HG03196 (cell line): ENCODE results near the gene LRRC45.

Source experiments
- ATAC-seq: cut with Tn5 transposase; IDR thresholded peaks from one replicate; pipeline ENCODE4 v1.9.1; 2021; ENCODE audit not compliant: unreplicated experiment

LRRC45 gene

DNA sequence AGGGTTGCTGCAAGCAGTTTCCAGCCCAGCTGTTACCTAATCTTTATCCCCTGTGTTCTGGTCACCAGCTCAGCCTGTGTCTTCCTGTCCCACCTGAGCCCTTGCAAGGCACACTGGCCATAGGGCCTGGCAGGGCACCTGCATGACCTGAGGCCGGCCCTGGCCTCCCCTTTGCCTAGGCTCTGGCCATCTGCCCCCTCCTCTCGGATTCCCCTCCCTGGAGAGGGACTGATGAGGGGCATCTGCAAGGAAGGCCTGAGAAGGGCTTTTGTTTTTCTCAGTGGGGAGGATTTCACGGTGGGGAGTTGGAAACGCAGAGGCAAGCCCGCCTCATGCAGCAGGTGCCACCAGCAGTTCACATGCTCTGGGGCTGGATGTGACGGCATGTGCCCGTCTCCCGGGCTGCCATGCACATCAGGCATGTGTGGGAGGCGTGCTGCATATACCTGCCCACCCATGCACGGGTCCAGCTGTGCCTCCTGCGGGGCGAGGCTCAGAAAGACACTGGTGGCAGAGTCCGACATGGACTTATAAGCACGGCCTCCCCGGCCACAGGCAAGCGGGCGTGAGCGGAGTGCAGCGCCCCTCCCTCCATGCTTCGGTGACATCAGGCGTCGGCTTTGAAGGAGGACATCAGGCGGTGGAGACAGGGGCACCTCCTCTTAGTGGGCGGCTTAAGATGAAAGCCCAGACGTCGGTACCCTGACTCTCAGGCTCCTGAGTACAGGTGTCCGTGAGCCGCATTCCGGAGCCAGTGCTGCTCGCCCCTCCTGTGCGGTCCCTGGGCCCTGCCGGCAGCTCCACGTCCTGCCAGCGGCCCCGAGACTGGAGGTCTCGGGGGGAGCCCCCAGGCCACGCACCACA, 29.1 kb upstream of the LRRC45 start:
- ATAC-seq, result no peak

DNA sequence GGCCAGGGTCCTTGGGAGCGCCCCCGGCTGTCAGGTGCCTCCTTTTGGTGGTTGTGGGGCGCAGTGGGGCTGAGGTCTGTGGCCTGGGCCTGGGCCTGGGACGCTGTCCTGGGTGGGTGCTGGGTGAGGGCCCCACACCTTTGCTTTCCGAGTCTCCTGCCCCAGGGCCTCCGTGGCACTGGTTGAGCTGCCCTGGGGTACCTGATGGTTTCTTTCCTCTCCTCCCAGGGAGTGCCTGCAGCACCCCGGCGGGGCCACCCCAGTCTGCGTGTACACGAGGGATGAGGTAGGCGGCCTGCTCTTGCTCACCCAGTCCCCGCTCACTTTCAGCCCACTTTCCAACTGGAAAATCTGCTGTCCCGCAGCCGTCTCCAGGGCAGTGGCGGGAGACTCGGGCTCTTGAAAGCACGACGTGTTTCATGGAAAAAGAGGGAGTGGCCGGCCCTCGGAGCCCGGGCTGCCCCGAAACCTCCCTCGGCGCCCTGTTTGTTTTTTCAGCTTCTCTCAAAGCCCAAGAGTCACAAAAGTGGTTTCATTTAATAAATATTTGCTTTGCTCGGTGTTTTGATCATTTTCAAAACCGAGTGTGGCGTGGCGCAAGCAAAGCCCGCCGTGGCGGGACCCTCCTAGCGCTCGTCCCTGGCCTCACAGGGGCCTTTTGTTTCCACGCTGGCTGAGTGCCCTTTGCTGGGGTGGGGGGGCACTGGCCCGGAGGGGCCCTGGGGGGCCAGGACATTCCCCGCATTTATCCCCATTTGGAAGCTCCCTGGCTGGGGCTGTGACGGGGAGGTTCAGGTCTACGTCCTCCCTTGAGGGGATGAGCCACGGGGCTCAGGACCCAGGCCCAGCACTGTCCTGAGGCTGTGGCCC, 28.3 kb upstream of the LRRC45 start:
- ATAC-seq, result no peak

DNA sequence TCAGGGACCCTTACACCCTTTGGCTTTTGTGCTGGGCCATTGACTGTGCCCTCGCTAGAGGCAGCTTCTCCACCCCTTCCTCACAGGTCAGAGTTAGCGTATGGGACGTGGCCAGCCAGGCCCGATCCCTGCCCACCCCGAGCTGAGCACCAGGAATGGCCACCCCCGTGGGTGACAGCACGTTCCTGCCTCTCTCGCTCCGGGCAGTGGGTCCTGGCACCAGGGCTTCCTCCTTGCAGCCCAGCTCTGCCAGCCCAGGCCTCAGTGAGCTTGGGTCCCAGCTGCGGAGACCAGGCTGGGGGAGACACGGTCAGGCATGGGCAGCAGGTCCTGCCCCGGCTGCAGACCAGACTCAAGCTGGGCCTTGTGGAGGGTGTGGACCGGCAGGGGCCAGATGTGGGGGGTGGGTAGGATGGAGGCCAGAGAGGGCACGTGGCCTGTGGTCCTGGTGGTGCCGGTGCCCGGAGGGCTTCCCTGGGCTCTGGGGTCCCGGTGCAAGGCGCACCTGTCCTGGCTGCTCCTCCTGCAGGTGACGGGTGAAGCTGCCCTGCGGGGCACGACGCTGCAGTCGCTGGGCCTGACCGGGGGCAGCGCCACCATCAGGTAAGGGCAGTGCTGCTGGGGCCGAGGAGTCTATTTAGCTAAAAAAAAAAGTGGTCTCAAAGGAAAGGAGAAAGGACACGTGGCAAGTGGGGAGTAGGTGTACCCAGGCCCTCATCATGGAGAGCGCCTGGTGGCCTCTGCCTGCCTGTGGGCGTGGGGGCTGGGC, 27.5 kb upstream of the LRRC45 start:
- no peak for ATAC-seq

DNA sequence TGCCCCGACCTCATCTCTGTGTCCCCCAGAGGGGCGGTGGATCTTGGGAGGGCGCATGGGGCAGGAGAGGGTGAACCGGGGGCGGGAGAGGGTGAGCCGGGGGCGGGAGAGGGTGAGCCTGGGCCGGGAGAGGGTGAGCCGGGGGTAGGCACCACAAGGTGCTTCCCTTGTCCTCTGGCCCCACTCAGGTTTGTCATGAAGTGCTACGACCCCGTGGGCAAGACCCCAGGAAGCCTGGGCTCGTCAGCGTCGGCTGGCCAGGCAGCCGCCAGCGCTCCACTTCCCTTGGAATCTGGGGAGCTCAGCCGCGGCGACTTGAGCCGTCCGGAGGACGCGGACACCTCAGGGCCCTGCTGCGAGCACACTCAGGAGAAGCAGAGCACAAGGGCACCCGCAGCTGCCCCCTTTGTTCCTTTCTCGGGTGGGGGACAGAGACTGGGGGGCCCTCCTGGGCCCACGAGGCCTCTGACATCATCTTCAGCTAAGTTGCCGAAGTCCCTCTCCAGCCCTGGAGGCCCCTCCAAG, 26.8 kb upstream of the LRRC45 start:
- no peak for ATAC-seq

DNA sequence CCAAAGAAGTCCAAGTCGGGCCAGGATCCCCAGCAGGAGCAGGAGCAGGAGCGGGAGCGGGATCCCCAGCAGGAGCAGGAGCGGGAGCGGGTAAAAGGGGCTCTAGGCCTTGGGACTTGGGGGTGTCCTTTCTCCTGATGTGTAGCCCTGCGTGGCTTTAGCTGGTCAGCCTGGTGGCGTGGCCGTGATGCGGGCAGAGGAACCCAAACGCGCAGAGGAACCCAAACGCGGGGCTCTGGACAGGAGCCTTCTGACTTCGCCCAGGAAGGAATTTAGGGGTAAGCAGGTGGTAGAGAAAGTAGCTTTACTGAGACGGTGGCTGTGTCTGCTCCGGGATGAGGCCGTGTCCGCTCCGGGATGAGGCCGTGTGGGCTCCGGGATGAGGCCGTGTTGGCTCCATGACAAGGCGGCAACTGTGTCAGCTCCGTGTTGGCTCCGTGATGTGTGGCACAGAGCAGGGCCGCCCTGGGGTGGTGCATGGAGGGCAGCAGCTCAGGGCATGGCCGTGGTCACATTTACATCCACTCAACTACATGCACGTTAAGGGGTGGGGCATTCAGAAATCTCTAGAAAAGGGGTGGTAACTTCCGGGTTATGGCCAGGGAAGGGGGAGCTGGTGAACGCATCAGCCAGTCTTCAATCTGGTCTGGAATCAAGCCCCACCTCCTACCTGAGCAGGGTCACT, 26.2 kb upstream of the LRRC45 start:
- ATAC-seq, result no peak

DNA sequence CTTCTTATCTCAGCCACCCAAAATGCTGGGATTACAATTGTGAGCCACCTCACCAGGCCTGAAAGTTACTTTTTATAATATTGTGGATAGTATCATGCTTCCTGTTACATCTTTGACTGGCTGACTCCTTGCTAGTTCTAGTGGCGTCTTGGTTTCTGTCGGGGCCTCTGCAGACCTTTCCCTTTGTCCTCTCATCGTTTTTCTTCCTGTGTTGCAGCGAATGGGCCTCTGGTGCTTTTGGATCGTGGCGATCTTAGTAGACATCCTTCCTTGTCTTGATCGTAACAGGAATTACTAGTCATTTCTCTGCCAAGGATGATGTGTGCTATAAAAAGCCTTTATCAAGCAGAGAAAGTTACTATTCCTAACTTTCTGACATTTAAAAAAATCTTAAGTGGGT, 24.9 kb upstream of the LRRC45 start:
- ATAC-seq, result no peak

DNA sequence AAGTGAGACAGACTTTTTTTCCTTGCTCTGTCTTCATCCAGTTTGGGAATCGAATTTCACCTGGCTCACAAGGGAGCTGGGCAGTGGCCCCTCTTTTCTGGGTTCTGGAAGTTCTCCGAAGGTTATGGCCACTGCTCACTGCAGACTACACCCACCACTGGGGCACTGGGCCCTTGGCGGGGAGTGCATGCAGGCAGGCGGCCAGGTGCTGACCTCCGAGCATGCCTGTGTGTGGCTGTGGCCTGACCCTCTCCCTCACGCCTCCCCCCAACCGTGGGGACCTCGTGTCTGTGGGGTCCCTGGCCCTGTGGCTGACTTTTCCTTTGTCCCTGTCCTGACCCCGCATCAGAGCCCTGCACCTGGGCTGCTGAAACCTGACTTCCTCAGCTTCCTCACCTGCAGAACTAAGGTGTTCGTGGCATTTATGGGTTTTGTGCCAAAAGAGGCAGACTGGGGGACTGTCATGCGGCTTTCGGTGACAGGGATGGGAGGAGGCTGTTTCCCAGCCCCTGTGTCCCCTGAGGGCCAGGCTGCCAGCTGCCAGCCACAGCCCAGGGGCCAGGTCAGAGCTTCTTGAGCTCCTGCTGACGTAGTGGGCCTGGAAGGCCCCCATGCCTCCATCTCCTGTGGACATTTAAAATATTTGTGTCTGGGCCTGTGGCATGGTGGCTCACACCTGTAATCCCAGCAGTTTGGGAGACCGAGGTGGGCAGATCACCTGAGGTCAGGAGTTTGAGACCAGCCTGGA, 24.2 kb upstream of the LRRC45 start:
- ATAC-seq, result no peak

DNA sequence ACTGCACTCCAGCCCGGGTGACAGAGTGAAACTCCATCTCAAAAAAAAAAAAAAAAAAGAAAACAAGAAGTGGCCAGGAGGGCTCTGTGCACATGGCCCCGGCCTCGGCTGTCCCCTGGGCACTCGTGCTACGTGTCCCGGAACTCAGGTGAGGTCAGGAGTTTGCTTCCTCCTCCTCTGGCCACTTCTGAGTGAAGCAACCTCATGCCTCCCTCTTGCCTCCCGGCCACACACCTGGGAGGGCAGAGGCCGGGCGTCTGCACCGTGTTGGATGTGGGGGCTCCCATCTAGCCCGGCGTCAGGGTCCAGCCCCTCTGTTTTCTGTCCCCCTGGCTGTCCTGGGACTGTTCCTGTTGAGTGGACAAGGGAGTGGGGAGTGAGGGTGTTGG, 23.5 kb upstream of the LRRC45 start:
- no peak for ATAC-seq

DNA sequence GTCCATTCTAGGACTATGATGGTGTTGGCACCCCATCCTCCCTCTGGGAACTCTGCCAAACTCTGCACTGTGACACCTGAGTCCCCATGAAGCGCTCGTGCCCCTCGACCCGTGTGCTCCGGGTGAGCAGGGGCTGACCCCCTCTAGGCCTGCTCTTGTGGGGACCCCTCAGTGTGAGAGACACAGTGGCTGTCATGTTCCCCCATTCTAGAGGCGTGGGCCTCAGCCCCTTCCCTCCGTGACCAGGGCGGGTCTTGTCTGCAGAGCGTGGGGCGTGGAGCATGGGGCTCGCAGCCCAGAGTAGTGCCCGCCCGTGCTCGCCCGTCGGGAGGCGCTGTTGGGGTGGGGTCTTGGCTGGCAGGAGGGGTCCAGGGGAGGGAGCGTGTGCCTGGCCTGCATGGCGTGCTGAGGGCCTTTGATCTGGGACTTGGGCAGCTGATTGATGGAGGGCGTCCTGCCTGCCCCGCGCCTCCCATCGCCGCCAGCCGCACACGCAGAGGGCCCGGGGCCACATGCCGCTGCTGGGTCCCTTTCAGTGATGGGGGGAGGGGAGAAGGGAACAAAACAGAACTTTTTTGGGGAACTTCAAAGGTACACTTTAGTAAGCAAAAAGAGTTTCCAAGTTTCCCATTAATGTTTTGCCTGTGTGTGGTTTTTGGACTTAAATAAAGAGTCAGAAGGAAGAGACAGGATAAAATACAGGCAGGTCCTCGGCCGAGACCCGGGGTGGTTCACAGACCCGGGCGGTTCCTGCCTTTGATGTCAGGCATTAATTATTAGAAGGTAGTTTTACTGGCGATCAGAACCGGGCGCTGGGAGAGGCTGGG, 22.9 kb upstream of the LRRC45 start:
- ATAC-seq, result no peak

DNA sequence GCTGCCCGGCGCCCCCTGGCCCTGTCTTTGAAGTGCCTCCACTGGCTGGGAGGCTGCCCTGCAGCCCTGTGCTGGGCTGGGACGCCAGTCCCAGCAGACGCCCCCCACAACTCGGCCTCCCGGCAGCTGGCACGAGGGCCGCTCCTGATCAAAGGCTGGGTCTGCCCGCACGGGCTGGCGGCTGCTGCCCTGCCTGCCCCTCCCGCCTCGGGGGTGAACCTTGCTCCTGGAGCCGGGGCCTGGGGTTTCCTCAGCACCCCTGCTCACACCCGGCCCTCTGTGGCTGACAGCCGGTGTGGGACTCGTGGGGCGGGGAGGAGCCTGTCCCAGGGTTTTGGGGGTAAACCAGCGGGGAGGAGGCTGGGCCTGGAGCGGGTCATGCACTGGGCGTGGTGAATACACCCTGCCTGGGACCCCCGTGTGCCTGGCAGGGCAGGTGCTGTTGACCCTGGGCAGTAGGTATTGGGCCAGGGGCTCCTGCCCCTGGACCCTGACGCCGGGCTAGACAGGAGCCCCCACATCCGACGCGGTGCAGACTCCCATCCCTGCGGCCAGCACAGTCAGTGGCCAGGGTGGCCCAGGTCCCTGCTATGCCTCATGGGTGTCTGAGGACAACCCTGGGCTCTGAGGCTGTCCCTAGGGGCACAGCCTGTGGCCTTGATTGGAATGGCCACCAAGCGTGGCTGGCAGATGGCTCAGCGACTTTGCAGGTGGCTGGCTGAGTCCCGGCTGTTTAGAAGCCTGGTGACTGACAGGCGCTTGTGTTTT, 22.1 kb upstream of the LRRC45 start:
- no peak for ATAC-seq

DNA sequence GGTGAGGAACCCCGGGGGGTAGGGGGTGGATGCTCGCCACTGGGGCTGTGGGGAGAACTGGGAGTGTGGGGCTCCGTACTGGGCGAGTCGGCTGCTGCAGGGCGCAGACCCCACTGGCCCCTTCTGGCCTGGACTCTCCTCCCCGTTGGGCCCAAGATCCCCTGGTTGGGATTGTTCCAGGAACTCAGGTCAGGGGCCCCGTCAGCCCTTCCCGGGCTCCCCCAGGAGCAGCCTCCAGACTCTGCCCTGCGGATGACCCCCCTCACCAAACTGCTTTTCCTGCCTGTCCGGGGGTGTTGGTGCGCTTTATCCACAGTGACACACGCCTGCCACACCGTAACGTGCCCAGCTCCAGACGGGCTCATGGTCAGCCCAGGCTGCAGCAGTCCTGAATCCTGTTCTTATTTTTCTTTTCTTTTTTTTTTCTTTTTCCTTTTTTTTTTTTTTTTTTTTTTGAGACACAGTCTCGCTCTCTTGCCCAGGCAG, 21.5 kb upstream of the LRRC45 start:
- no peak for ATAC-seq

DNA sequence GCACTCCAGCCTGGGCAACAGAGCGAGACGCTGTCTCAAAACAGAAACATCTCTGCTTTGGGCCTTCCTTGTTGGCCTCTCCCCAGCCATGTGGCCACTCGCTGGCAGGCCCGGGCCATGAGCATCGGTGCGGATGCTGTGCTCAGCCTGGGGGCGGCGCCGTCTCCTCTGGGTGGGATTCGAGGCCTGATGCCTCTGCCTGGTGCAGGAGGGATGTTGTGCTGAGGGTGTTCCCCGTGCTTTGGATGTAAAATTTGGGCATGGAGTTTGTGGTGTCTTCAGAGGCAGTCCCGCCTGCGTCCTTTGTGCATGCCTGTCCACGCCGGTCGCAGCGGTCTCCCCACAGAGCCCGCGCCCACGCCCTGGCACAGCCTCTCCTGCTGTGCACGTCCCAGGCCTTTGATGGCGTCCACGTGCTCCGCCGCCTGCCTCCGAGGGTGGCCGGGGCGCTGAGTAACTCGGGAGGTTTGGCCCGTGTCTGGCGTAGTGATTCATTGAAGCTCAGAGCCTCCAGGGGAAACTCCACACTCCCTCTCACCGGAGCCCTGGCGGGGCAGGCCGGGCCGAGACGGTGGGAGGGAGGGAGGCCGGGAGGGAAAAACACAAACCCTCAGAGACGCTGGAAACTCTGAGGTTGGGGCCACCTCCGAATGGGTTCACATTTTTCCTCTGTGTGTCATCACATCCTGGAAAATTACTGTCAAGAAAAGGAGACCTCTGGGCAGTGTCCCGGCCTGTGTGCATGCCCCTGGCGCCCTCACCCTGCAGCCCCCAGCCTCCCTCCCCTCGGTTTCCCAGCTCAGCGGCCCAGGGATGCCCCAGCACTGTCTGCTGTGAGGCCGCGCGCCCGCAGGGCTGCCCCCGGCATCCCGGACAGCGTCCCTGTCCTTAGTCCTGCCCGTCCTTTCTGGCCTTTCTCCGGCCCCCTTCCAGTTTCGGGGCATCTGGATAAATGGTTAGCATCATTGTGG, 19.4 kb upstream of the LRRC45 start:
- ATAC-seq, result no peak

DNA sequence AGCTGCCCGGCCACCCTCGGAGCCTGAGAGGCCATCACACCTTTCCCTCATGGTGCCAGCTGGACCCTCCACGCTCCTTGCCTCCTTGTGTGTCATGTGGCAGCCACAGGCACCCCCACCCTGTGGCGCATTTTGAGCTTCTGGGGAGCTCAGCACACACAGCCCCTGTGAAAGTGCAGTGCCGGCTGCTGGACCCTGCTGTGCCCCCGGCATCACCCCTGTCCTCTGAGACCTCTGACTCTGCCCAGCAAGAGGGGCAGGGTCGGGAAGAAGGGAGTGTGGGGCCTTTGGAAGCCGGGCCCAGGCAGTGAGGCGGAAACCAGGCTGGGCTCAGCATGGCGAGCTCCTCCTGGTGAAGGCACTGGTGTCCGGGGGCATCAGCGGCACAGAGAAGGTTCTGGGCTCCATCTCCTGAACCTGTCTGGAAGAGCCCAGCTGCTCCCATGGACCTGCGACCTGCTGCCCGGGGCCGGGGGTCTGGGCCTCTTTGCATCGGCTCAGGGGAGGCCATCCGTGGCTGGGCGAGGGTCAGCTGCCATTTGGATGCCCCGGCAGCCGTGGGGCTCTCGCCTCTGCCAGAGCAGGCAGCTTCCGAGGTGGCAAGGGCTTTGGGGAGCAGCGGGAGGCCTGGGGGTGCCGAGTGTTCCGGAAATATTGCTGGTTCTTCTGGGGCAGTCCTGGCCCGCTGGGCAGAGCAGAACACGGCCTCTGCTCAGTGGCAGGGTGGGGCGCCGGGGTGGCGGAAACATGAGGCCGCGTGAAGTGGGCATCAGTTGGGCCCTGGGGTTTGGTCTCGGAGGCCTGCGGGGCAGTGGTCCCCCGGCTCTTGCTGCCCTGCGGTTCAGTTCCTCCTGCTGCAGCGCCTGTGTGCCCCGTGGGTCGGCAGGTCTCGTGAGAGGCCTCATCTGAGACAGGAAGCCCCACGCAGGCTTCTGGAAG, 18.3 kb upstream of the LRRC45 start:
- ATAC-seq, result no peak

DNA sequence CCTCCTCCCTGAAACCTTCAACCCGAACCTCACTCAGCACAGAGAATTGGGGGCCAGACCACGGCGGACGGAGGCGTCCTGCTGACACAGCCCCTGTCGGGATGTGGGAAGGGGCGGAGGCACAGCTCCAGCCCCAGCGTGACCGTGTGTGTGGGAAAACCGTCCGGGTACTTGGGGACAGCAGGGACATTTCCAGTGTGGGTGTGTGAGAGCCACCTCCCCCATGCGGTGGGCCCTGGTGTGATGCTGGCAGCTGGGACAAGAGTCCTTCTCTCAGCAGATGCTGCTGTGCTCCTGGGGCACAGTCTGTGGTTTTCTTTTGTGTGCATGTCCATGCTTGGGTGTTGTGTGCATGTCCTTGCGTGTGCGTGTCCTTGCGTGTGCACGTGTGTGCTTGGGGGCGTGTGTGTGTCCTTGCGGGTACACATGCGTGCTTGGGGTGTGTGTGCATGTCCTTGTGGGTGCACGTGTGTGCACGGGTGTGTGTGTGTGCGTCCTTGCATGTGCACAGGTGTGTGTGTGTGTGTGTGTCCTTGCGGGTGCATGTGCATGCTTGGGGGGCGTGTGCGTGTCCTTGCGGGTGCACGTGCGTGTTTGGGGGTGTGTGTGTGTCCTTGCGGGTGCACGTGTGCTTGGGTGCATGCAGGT, 17.3 kb upstream of the LRRC45 start:
- no peak for ATAC-seq

DNA sequence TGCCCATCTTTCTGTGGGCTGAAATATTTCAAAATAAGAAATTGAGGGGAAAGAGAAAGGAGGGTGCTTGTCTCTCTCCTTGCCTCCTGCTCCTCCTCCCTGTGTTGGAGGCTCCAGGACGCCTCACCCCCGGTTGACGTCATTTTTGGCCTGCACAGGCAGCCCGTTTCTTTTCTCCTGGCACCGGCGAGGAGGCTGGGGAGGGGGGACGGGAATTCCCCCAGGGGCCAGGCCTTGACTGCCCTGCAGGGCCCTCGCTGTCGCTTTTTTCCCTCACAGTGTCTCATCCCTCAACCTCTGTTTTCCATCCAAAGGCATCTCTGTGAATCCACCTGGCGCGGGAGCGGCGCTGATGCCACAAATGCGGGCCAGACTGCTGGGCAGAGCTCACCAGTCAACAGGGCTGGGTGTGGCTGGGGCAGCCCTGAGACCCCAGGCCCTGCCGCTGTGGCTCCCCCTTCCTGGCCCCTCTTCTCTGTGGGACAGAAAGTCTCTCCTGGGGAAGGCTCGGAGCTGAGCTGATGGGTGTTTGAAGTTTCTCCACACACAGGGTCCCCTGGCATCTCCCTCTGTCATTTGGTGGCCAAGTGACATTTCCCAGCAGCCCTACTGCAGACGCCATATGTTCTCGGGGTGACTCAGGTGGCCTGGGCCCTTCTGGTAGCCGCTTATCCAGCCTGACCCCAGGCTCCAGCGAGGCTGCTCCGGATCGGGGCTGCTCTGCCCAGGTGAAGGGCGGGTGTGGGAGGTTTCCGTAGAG, 16.5 kb upstream of the LRRC45 start:
- ATAC-seq, result no peak
